Measurements from ENCODE around the gene PLD4.
"Not testable (repeated sequence)": the region's sequence is repeated elsewhere in the genome, so short reads cannot be mapped to it uniquely, and the experiment has no call there.

Gene PLD4

DNA sequence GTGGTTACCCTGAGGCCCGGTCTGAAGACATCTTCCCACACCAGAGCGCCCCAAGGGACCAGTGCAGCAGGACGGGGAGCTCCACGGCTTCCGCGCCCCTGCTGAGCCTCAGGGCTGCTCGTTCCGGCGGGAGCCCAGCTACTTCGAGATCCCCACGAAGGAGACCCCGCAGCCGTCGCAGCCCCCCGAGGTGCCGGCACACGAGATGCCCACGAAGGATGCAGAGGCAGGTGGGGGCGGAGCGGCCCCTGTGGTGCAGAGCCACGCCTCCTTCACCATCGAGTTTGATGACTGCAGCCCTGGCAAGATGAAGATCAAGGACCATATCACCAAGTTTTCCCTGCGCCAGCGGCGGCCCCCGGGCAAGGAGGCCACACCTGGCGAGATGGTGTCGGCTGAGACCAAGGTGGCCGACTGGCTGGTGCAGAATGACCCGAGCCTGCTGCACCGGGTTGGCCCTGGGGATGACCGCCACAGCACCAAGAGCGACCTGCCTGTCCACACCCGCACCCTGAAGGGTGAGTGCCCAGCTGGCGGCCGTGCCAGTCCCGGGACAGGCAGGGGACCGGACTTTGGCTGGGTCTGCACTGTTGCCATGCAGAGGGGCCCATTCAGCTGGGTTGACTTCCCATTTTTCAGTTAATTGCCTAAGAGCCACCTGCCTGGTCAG is 41.6 kb upstream of the PLD4 start:
- Mint-ChIP-seq H3K9me3 (no peaks in the 10 kb centered on the region), H3K4me1 (ENCODE audit: low read depth) (no peaks in the 10 kb centered on the region), H3K4me3 (no peak overlapping the region), H3K27ac (no peak overlapping the region), H3K27me3 (ENCODE audit: low read depth) (no peaks in the 10 kb centered on the region), H3K36me3 (ENCODE audit: low read depth) (no peaks in the 10 kb centered on the region)

DNA sequence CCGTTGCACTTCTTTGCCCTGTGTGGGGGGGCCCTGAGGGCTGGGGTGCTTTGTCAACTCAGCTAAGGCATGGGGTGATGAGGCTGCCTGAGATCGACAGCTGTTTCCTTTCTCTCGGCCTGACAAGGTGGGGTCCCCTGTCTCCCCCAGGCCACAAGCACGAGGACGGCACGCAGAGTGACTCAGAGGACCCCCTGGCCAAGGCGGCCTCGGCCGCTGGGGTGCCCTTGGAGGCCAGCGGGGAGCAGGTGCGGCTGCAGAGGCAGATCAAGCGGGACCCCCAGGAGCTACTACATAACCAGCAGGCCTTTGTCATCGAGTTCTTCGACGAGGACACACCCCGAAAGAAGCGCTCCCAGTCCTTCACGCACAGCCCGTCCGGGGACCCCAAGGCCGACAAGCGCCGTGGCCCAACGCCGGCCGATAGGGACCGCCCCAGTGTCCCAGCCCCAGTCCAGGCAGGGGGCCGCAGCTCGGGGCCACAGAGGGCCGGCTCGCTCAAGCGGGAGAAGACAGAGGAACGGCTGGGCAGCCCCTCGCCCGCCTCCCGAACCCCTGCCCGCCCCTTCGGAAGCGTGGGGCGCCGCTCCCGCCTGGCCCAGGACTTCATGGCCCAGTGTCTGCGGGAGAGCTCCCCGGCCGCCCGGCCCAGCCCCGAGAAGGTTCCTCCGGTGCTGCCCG is 40.9 kb upstream of the PLD4 start:
- H3K36me3 Mint-ChIP-seq (ENCODE audit: low read depth), result no peaks in the 10 kb centered on the region
- no peak overlapping the region for H3K27ac Mint-ChIP-seq
- H3K4me1 Mint-ChIP-seq (ENCODE audit: low read depth), result no peaks in the 10 kb centered on the region
- H3K9me3 Mint-ChIP-seq, result no peaks in the 10 kb centered on the region
- H3K4me3 Mint-ChIP-seq, result no peak overlapping the region
- H3K27me3 Mint-ChIP-seq (ENCODE audit: low read depth), result no peaks in the 10 kb centered on the region

DNA sequence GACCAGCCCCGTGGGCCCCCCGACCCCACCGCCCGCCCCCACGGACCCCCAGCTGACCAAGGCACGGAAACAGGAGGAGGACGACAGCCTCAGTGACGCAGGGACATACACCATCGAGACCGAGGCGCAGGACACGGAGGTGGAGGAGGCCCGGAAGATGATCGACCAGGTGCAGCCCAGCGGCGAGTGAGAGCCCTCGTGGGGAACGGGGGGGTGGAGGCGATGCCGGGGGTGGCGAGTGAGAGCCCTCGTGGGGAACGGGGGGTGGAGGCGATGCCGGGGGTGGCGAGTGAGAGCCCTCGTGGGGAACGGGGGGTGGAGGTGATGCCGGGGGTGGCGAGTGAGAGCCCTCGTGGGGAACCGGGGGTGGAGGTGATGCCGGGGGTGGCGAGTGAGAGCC is 40.3 kb upstream of the PLD4 start:
- not testable (repeated sequence) for H3K4me3 Mint-ChIP-seq, H3K9me3 Mint-ChIP-seq

DNA sequence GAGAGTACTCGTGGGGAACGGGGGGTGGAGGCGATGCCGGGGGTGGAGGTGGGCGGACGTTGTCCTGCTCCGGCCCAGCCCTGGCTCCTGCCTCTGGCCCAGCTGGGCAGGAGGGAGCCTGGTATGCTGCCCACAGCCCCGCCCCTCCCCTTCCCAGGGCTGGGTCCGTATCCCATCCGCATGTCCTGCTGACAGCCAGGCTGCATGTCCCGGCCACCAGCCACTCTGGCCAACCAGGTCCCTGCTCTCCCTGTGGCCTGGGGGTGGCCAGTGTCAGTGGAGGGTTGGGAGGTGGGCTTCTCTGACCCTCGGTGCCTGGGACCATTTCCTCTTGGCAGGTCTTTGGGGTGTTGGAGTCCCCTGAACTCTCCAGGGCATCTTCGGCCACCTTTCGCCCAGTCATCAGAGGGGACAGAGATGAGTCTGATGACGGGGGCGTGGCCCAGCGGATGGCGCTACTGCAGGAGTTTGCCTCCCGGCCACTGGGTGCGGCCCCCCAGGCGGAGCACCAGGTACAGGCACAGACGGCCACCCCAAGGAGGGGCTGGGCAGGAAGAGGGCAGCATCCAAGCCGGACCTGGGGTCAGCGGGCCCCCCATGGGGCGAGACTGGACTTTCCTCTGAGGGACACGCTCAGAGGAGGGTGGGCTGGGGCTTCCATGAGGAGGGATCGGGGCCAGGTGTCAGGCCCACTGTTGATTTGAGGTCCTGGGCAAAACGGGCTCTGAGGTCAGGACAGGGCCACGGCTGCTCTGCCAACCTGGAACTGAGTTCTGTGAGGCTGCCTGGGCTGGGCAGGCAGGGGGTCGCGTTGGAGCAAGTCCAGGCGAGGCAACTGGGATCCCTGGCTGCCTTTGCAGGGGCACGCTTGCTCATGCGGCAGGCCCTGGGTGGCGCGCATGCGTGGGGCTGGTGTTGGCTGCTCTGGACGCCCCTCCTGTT is 39.4 kb upstream of the PLD4 start:
- no peaks in the 10 kb centered on the region for H3K4me1 Mint-ChIP-seq (ENCODE audit: low read depth)
- H3K27ac Mint-ChIP-seq, result no peak overlapping the region
- no peaks in the 10 kb centered on the region for H3K9me3 Mint-ChIP-seq
- no peaks in the 10 kb centered on the region for H3K36me3 Mint-ChIP-seq (ENCODE audit: low read depth)
- H3K4me3 Mint-ChIP-seq, result no peak overlapping the region
- no peaks in the 10 kb centered on the region for H3K27me3 Mint-ChIP-seq (ENCODE audit: low read depth)

More for the DNA sequence above, 40.3 kb upstream of the PLD4 start:
- H3K27me3 Mint-ChIP-seq (ENCODE audit: low read depth); H3K4me1 Mint-ChIP-seq (ENCODE audit: low read depth); H3K36me3 Mint-ChIP-seq (ENCODE audit: low read depth); H3K27ac Mint-ChIP-seq: not testable (repeated sequence)

DNA sequence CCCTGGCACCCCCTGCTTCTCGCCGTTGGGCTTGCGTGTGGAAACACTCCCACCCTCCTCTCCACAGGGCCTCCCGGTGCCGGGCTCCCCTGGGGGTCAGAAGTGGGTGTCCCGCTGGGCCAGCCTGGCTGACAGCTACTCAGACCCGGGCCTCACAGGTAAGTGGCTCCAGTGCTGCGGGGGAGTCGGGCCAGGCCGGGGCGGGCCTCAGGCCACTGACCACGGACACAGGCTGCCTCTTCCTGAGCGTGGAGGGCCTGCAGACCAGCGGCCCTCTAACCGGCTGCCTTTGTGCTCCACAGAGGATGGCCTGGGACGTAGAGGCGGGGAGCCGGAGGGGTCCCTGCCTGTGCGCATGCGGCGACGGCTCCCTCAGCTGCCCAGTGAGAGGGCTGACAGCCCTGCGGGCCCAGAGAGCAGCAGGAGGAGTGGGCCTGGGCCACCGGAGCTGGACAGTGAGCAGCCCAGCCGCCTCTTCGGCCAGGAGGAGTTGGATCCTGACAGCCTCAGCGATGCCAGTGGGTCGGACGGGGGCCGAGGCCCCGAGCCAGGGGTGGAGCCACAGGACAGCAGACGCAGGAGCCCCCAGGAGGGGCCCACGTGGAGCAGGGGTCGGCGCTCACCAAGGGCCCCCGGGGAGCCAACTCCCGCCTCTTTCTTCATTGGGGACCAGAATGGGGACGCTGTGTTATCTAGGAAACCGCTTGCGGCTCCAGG is 38.5 kb upstream of the PLD4 start:
- H3K27ac Mint-ChIP-seq, result no peak overlapping the region
- H3K27me3 Mint-ChIP-seq (ENCODE audit: low read depth), result no peaks in the 10 kb centered on the region
- H3K36me3 Mint-ChIP-seq (ENCODE audit: low read depth), result no peaks in the 10 kb centered on the region
- H3K9me3 Mint-ChIP-seq, result no peaks in the 10 kb centered on the region
- no peak overlapping the region for H3K4me3 Mint-ChIP-seq
- H3K4me1 Mint-ChIP-seq (ENCODE audit: low read depth), result no peaks in the 10 kb centered on the region

DNA sequence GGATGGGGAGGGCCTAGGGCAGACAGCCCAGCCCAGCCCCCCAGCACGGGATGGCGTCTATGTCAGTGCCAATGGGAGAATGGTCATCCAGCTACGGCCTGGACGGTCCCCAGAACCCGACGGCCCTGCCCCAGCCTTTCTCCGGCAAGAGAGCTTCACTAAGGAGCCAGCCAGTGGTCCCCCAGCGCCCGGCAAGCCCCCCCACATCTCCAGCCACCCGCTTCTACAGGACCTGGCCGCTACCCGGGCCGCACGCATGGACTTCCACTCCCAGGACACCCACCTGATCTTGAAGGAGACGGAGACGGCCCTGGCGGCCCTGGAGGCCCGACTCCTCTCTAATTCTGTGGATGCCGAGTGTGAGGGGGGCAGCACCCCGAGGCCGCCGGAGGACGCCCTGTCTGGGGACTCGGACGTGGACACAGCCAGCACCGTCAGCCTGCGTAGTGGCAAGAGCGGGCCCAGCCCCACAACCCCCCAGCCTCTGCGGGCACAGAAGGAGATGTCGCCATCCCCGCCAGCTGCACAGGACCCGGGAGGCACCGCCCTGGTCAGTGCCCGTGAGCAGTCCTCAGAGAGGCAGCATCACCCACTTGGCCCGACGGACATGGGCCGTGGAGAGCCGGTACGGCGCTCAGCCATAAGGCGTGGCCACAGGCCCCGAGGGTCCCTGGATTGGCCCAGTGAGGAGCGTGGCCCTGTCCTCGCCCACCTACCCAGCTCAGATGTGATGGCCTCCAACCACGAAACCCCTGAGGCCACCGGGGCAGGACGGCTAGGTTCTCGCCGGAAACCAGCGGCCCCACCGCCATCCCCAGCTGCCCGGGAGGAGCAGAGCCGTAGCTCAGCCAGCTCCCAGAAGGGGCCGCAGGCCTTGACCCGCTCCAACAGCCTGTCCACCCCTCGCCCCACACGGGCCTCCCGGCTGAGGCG is 37.7 kb upstream of the PLD4 start:
- Mint-ChIP-seq H3K4me3 (no peak overlapping the region), H3K36me3 (ENCODE audit: low read depth) (no peaks in the 10 kb centered on the region), H3K9me3 (no peaks in the 10 kb centered on the region), H3K4me1 (ENCODE audit: low read depth) (no peaks in the 10 kb centered on the region), H3K27me3 (ENCODE audit: low read depth) (no peaks in the 10 kb centered on the region), H3K27ac (no peak overlapping the region)

DNA sequence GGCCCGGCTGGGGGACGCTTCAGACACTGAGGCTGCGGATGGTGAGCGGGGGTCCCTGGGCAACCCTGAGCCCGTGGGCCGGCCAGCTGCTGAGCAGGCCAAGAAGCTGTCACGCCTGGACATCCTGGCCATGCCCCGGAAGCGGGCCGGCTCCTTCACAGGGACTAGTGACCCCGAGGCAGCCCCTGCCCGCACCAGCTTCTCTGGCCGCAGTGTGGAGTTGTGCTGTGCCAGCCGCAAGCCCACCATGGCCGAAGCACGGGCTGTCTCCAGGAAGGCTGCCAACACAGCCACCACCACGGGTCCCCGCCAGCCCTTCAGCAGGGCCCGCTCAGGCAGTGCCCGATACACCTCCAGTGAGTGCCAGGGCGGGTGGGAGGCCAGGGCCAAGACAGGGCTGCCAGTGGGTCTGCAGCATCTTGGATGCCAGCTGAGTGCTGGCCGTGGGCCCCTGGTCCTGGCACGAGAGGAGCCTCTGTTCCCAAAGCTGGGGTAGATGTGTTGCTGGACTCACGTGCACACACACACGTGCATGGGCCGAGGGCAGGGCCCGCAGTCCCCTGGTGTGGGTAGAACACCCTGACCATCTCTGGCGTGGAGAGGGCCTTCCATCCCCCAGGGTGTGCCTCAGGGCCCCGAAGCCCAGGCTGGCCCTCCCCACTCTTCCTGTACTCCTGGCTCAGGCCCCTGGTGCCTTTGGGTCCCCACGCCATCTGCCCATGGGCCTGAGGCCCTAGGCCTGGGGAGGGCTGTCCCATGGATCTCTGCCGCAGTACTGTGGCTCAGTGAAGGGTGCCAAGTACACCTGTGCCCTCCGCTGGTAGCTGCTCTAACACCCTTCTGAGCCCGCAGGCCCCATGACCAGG is 36.8 kb upstream of the PLD4 start:
- Mint-ChIP-seq H3K4me3 (no peak overlapping the region), H3K27ac (no peak overlapping the region), H3K4me1 (ENCODE audit: low read depth) (no peaks in the 10 kb centered on the region), H3K9me3 (no peaks in the 10 kb centered on the region), H3K27me3 (ENCODE audit: low read depth) (no peaks in the 10 kb centered on the region), H3K36me3 (ENCODE audit: low read depth) (no peaks in the 10 kb centered on the region)

DNA sequence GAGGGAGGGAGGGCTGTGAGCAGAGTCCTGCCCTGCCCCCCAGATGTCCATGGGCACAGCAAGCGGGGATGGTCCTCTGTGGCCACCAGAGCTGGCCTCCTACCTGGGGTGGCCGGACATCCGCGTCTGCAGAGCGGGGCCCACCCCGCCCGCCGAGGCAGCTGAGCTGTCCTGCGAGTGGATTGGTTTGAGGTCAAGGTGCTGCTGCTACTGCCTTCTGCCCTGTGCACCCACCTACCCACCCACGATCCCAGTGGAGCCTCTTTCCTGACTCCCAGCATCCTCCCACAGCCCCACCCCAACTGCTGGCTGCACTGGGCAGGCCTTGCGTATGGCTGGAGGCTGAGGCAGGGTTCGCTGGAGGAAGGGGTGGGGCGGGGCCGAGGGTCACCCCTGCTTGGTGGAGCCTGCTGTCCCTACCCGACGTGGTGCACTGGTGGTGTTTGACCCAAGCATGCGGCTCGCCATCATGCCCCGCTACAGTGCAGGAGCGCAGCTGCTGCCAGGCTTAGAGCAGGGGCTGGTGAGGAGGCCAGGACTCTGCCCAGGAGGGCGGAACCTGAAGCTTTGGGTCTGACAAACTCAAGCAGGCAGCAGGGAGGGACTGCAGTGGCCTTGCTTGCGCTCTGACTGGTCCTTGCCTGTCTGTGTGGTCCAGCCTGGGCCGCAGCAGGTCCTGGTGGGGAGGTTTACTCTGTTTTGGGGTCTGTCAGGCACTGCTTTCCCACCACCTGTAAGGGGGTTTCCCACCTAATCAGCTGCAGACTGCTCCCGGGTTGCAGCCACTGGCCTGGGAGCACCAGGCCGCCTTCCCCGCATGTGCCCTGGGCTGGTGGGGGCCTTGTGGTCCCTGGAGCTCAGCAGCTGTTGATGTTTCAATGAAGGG is 35.9 kb upstream of the PLD4 start:
- no peaks in the 10 kb centered on the region for H3K36me3 Mint-ChIP-seq (ENCODE audit: low read depth)
- no peaks in the 10 kb centered on the region for H3K27me3 Mint-ChIP-seq (ENCODE audit: low read depth)
- no peak overlapping the region for H3K4me3 Mint-ChIP-seq
- no peaks in the 10 kb centered on the region for H3K4me1 Mint-ChIP-seq (ENCODE audit: low read depth)
- no peaks in the 10 kb centered on the region for H3K9me3 Mint-ChIP-seq
- no peak overlapping the region for H3K27ac Mint-ChIP-seq

DNA sequence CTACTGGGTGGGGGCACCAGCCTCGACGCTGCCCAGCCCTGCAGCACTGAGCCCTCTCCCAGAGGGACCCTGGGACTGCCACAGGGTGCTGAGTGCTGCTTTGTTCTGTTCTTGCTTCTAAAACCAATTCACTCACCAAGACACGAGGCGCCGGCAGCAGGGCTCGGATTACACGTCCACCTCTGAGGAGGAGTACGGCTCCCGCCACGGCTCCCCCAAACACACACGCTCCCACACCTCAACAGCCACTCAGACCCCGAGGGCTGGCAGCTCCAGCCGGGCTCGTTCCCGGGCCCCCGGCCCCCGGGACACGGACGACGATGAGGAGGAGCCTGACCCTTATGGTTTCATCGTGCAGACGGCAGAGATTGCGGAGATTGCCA is 35.3 kb upstream of the PLD4 start:
- H3K4me1 Mint-ChIP-seq (ENCODE audit: low read depth), result no peaks in the 10 kb centered on the region

DNA sequence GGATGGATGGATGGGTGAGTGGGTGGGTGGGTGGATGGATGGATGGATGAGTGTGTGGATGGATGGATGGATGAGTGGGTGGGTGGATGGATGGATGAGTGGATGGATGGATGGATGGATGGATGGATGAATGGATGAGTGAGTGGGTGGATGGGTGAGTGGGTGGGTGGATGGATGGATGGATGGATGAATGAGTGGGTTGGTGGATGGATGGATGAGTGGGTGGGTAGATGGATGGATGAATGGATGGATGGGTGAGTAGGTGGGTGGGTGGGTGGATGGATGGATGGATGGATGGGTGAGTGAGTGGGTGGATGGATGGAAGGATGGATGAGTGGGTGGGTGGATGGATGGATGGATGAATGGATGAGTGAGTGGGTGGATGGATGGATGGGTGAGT is 34.4 kb upstream of the PLD4 start:
- not testable (repeated sequence) for H3K4me3 Mint-ChIP-seq; H3K4me1 Mint-ChIP-seq (ENCODE audit: low read depth); H3K9me3 Mint-ChIP-seq; H3K27ac Mint-ChIP-seq; H3K36me3 Mint-ChIP-seq (ENCODE audit: low read depth); H3K27me3 Mint-ChIP-seq (ENCODE audit: low read depth)

More for the DNA sequence above, 35.3 kb upstream of the PLD4 start:
- Mint-ChIP-seq H3K4me3 (no peak overlapping the region), H3K36me3 (ENCODE audit: low read depth) (no peaks in the 10 kb centered on the region), H3K27me3 (ENCODE audit: low read depth) (no peaks in the 10 kb centered on the region), H3K9me3 (no peaks in the 10 kb centered on the region), H3K27ac (no peak overlapping the region)

DNA sequence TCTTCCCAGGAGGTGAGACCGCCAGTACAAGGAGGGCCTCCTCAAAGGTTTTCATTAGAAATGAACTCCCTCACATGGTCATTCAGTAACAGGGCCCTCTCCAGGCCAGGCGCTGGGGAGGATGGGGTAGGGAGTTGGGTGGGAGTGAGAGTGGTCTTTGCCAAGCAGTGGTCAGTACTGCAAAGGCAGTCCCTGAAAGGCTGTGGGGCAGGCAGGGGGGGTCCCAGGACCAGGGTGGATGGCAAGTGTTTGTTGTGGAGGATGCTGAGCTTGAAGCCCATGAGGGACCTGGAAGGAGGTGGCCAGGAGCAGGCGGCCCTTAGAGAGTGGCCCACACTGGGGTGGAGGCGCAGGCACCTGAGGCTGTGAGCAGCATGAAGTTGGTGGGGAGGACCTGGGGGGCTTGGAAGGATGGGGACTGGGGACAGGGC is 33.5 kb upstream of the PLD4 start:
- Mint-ChIP-seq H3K27me3 (ENCODE audit: low read depth) (no peaks in the 10 kb centered on the region), H3K9me3 (no peaks in the 10 kb centered on the region), H3K4me3 (no peak overlapping the region), H3K36me3 (ENCODE audit: low read depth) (no peaks in the 10 kb centered on the region), H3K4me1 (ENCODE audit: low read depth) (no peaks in the 10 kb centered on the region), H3K27ac (no peak overlapping the region)

All from T-helper 1 cell treated with Interleukin-12 subunit alpha and Interleukin-12 subunit beta and Interleukin-4 antibody, amounts not matched to agents 30 μg/mL and 1 μg/mL, for 36 hours (primary cell).